Measurements from ENCODE around the gene RAB1B.

DNA sequence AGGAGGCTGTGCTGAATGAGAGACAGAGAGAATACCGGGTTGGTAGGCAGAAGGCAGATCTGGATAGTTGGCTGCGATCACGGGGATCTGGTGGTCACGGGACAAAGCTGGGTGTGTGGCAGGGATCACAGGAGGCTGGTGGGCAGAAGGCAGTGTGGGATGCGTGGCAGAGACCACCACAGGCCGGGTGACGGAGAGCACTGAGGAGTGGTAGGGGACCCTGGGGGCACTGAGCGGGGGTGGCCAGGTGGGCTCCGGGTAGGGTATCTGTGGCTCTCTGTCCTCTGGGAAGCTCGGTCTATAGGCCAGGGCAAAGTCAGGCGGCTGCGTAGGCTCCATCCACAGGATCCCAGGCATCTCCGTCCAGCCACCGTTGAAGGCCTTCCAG, 47.1 kb downstream of the RAB1B start:
- TF ChIP-seq, protein P1, sequence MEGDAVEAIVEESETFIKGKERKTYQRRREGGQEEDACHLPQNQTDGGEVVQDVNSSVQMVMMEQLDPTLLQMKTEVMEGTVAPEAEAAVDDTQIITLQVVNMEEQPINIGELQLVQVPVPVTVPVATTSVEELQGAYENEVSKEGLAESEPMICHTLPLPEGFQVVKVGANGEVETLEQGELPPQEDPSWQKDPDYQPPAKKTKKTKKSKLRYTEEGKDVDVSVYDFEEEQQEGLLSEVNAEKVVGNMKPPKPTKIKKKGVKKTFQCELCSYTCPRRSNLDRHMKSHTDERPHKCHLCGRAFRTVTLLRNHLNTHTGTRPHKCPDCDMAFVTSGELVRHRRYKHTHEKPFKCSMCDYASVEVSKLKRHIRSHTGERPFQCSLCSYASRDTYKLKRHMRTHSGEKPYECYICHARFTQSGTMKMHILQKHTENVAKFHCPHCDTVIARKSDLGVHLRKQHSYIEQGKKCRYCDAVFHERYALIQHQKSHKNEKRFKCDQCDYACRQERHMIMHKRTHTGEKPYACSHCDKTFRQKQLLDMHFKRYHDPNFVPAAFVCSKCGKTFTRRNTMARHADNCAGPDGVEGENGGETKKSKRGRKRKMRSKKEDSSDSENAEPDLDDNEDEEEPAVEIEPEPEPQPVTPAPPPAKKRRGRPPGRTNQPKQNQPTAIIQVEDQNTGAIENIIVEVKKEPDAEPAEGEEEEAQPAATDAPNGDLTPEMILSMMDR (IDR thresholded peaks at IDR 0.05) = no peak
- no peak for TF ChIP-seq EZH2 (IDR thresholded peaks at IDR 0.05; ENCODE audit: borderline replicate concordance, insufficient read depth, low read depth, low read length, poor library complexity, severe bottlenecking)

Data from B cell (primary cell).